ENCODE measurements around the gene JADE2.
"Not testable (repeated sequence)": the region's sequence is repeated elsewhere in the genome, so short reads cannot be mapped to it uniquely, and the experiment has no call there.

Gene JADE2

GRCh38 chr5:134554319-134555222, 29.1 kb downstream of the JADE2 start:
- no peak overlapping the region for H3K4me3 ChIP-seq (ENCODE audit: low read depth, low read length)
- no peak for DNase-seq (ENCODE audit: low read depth)
- TF ChIP-seq CTCF (IDR thresholded peaks at IDR 0.05; ENCODE audit: low read depth, low read length, missing control alignments): no peak

GRCh38 chr5:134555223-134555889, 29.9 kb downstream of the JADE2 start:
- no peak overlapping the region for H3K4me3 ChIP-seq (ENCODE audit: low read depth, low read length)
- no peak for DNase-seq (ENCODE audit: low read depth)
- no peak for TF ChIP-seq CTCF (IDR thresholded peaks at IDR 0.05; ENCODE audit: low read depth, low read length, missing control alignments)

- TF ChIP-seq CTCF (IDR thresholded peaks at IDR 0.05; ENCODE audit: low read depth, low read length, missing control alignments): no peak
- DNase-seq (ENCODE audit: low read depth): no peak
- no peak overlapping the region for H3K4me3 ChIP-seq (ENCODE audit: low read depth, low read length)
Measured at GRCh38 chr5:134555890-134556311, 30.4 kb downstream of the JADE2 start.

- H3K4me3 ChIP-seq (ENCODE audit: low read depth, low read length); DNase-seq (ENCODE audit: low read depth): not testable (repeated sequence)
Measured at GRCh38 chr5:134556588-134556987, 31.1 kb downstream of the JADE2 start.

- no peak for TF ChIP-seq CTCF (IDR thresholded peaks at IDR 0.05; ENCODE audit: low read depth, low read length, missing control alignments)
- H3K4me3 ChIP-seq (ENCODE audit: low read depth, low read length): no peak overlapping the region
- no peak for DNase-seq (ENCODE audit: low read depth)
Measured at GRCh38 chr5:134556994-134557393, 31.5 kb downstream of the JADE2 start.

- no peak for TF ChIP-seq CTCF (IDR thresholded peaks at IDR 0.05; ENCODE audit: low read depth, low read length, missing control alignments)
- no peak for DNase-seq (ENCODE audit: low read depth)
- no peak overlapping the region for H3K4me3 ChIP-seq (ENCODE audit: low read depth, low read length)
Measured at GRCh38 chr5:134559672-134560071, 34.2 kb downstream of the JADE2 start.

- no peak overlapping the region for H3K4me3 ChIP-seq (ENCODE audit: low read depth, low read length)
- no peak for DNase-seq (ENCODE audit: low read depth)
- TF ChIP-seq CTCF (IDR thresholded peaks at IDR 0.05; ENCODE audit: low read depth, low read length, missing control alignments): no peak
Measured at GRCh38 chr5:134560698-134561097, 35.2 kb downstream of the JADE2 start.
